Measurements from ENCODE around the gene USE1. TPM values are rescaled to one million over a fixed set of nuclear protein-coding genes. Genes with fewer than 3 reads are reported as not detected.

Gene USE1
- total RNA-seq, 4 donors from 2014 or later, result 11.5 to 43.5 (median 22.2) TPM

- no peak for TF ChIP-seq POLR2A (IDR thresholded peaks at IDR 0.05)
- TF ChIP-seq, protein P1, sequence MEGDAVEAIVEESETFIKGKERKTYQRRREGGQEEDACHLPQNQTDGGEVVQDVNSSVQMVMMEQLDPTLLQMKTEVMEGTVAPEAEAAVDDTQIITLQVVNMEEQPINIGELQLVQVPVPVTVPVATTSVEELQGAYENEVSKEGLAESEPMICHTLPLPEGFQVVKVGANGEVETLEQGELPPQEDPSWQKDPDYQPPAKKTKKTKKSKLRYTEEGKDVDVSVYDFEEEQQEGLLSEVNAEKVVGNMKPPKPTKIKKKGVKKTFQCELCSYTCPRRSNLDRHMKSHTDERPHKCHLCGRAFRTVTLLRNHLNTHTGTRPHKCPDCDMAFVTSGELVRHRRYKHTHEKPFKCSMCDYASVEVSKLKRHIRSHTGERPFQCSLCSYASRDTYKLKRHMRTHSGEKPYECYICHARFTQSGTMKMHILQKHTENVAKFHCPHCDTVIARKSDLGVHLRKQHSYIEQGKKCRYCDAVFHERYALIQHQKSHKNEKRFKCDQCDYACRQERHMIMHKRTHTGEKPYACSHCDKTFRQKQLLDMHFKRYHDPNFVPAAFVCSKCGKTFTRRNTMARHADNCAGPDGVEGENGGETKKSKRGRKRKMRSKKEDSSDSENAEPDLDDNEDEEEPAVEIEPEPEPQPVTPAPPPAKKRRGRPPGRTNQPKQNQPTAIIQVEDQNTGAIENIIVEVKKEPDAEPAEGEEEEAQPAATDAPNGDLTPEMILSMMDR (IDR thresholded peaks at IDR 0.05), result no peak
- intact Hi-C loops (cut with DNase I; ENCODE audit: low total_unique reads), result no loop called here
- Histone ChIP-seq H3K4me1 (peaks cover 0 to 4% of the 10 kb centered on the region in 2 donors), H3K27me3 (no peaks in the 10 kb centered on the region), H3K9me3 (no peaks in the 10 kb centered on the region), H3K36me3 (no peaks in the 10 kb centered on the region), H3K4me3 (no peak overlapping the region), H3K27ac (no peak overlapping the region)
- DNase-seq, result no peak
Measured at GRCh38 chr19:17211547-17212446, 3.4 kb upstream of the USE1 start.

- H3K4me3 ChIP-seq, result no peak overlapping the region
- TF ChIP-seq, protein P1 (IDR thresholded peaks at IDR 0.05), result no peak
- no peak for TF ChIP-seq POLR2A (IDR thresholded peaks at IDR 0.05)
- H3K4me1 ChIP-seq, result peaks cover 0 to 4% of the 10 kb centered on the region in 2 donors
- no peaks in the 10 kb centered on the region for H3K27me3 ChIP-seq
- H3K9me3 ChIP-seq, result no peaks in the 10 kb centered on the region
- no peaks in the 10 kb centered on the region for H3K36me3 ChIP-seq
- no peak for DNase-seq
- no peak overlapping the region for H3K27ac ChIP-seq
- intact Hi-C loops (cut with DNase I; ENCODE audit: low total_unique reads), result no loop called here
Measured at GRCh38 chr19:17213334-17213733, 1.8 kb upstream of the USE1 start.

GRCh38 chr19:17214508-17215126 lies 540 bp upstream of the USE1 start:
- peak overlapping the region; percentile 93 to 94 for H3K27ac ChIP-seq
- no peak for DNase-seq
- H3K4me1 ChIP-seq, result peaks cover 0 to 4% of the 10 kb centered on the region in 2 donors
- TF ChIP-seq, protein P1 (IDR thresholded peaks at IDR 0.05), result no peak
- TF ChIP-seq POLR2A (IDR thresholded peaks at IDR 0.05), result no peak
- no peaks in the 10 kb centered on the region for H3K27me3 ChIP-seq
- intact Hi-C loops (cut with DNase I; ENCODE audit: low total_unique reads), result no loop called here
- H3K36me3 ChIP-seq, result no peaks in the 10 kb centered on the region
- H3K4me3 ChIP-seq, result peak overlapping the region; percentile 71 to 96
- no peaks in the 10 kb centered on the region for H3K9me3 ChIP-seq

- Histone ChIP-seq H3K27me3 (no peaks in the 10 kb centered on the region), H3K4me3 (peak overlapping the region in 1 of 2 donors; percentile 71), H3K36me3 (no peaks in the 10 kb centered on the region), H3K27ac (peak overlapping the region; percentile 93 to 94), H3K4me1 (peaks cover 0 to 4% of the 10 kb centered on the region in 2 donors), H3K9me3 (no peaks in the 10 kb centered on the region)
- no peak for DNase-seq
- intact Hi-C loops (cut with DNase I; ENCODE audit: low total_unique reads), result no loop called here
- TF ChIP-seq POLR2A (IDR thresholded peaks at IDR 0.05), result no peak
- TF ChIP-seq, protein P1 (IDR thresholded peaks at IDR 0.05), result no peak
Measured at GRCh38 chr19:17216058-17216670, 1.0 kb downstream of the USE1 start.

Measured in uterus (tissue), 4 donors.